ENCODE data around the gene LRP6. TPM values are rescaled to one million over a fixed set of nuclear protein-coding genes. Genes with fewer than 3 reads are reported as not detected.

The LRP6 gene
- total RNA-seq, 1 experiment from 2014 or later, result 28.1 TPM

DNA sequence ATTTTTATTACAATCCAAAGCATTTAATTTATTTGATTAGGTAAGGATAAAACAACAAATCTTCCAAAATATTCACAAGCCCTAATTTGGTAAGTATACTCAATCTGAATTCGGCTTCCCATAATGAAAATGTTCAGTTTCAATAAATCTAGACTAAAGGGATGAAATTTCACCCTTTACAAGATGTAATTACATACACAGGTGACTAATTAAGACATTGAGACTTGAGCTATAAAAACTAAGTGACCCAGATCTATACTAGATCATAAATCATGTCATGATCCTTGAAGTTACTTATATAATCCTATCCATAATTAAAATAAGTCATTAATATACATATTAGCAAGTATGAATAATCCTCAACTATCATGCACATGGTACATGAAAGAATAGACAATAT lies 36.6 kb downstream of the LRP6 start:
- H3K4me2 ChIP-seq (ENCODE audit: low read length), result no peak overlapping the region
- peaks cover 74% of the 10 kb centered on the region for H3K79me2 ChIP-seq (ENCODE audit: insufficient read depth, low read length)
- no peak overlapping the region for H3K27ac ChIP-seq (ENCODE audit: low read depth, low read length)
- no peaks in the 10 kb centered on the region for H4K20me1 ChIP-seq (ENCODE audit: insufficient read depth)
- intact Hi-C loops (cut with micrococcal nuclease), result no loop called here
- no peaks in the 10 kb centered on the region for H3K9me2 ChIP-seq (ENCODE audit: insufficient read depth)
- TF ChIP-seq, protein P1, sequence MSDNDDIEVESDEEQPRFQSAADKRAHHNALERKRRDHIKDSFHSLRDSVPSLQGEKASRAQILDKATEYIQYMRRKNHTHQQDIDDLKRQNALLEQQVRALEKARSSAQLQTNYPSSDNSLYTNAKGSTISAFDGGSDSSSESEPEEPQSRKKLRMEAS (IDR thresholded peaks at IDR 0.05), result no peak
- no peak for TF ChIP-seq SRF (IDR thresholded peaks at IDR 0.05; ENCODE audit: low read depth)
- H3K36me3 ChIP-seq (ENCODE audit: control insufficient read depth in 1 of 2, insufficient read depth in 2 of 2, low read length in 2 of 2), result no peaks in the 10 kb centered on the region
- POLR2A ChIA-PET, result no interaction called here
- H3K27me3 ChIP-seq (ENCODE audit: insufficient read depth, low read length), result no peaks in the 10 kb centered on the region
- no TSS peak for BruUV-seq (replicated peaks)
- no peak overlapping the region for H3K9ac ChIP-seq (ENCODE audit: low read length)
- no peak overlapping the region for H2AFZ ChIP-seq (ENCODE audit: low read depth, low read length, poor library complexity, severe bottlenecking)
- H3K4me3 ChIP-seq (replicated peaks in 1 of 2; ENCODE audit: low read depth in 1 of 2, low read length in 2 of 2), result no peak overlapping the region
- ATAC-seq (no peak), DNase-seq (ENCODE audit: low read depth, low spot score) (no peak)
- RAD21 ChIA-PET (ENCODE audit: low non-redundant PET in 1 of 2, low total read pairs in 2 of 2, uncharacterized antibody in 2 of 2, unreplicated experiment in 2 of 2), result no interaction called here
- no peaks in the 10 kb centered on the region for H3K9me3 ChIP-seq (ENCODE audit: control insufficient read depth in 1 of 2, insufficient read depth in 1 of 2, low read depth in 1 of 2, low read length in 2 of 2)
- no peaks in the 10 kb centered on the region for H3K4me1 ChIP-seq (ENCODE audit: control insufficient read depth in 1 of 2, insufficient read depth in 2 of 2, low read length in 2 of 2)
- CTCF ChIA-PET, result interaction anchor here (0.6 kb wide), 1 partner anchor 709 kb away, joined by 4 read pairs; no protein-coding TSS in a partner anchor

DNA sequence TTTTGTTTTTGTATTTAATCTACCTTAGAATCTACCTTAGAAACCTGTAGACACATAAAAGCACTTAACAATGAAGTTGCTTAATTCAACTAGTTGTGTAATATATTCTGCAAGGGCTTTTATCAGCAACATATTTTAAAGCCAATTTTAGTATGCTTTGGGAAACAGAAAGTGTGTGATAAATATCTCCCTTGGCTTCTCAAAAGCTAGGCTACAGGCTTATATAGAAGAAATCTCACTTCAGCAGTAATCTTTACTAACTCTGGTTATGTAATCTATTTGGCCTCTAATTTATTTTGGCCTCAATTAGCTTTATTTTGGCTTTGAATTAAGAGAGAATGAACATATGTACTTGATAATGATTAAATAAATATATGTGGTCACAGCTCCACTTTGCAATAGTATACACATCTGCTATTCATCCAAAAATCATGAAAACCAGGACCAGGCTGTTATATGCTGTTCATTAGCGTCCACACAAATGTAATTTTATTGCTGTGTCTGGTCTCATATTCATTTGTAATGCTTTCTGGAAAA lies 37.2 kb downstream of the LRP6 start:
- CTCF ChIA-PET, result interaction anchor here (0.6 kb wide), 1 partner anchor 708 kb away, joined by 4 read pairs; no protein-coding TSS in a partner anchor
- Histone ChIP-seq H3K9me3 (ENCODE audit: control insufficient read depth in 1 of 2, insufficient read depth in 1 of 2, low read depth in 1 of 2, low read length in 2 of 2) (no peaks in the 10 kb centered on the region), H3K27ac (ENCODE audit: low read depth, low read length) (no peak overlapping the region), H3K27me3 (ENCODE audit: insufficient read depth, low read length) (no peaks in the 10 kb centered on the region), H2AFZ (ENCODE audit: low read depth, low read length, poor library complexity, severe bottlenecking) (no peak overlapping the region), H3K4me2 (ENCODE audit: low read length) (no peak overlapping the region), H3K36me3 (ENCODE audit: control insufficient read depth in 1 of 2, insufficient read depth in 2 of 2, low read length in 2 of 2) (no peaks in the 10 kb centered on the region), H3K9ac (ENCODE audit: low read length) (no peak overlapping the region), H3K4me1 (ENCODE audit: control insufficient read depth in 1 of 2, insufficient read depth in 2 of 2, low read length in 2 of 2) (no peaks in the 10 kb centered on the region), H3K79me2 (ENCODE audit: insufficient read depth, low read length) (peaks cover 71% of the 10 kb centered on the region), H3K9me2 (ENCODE audit: insufficient read depth) (no peaks in the 10 kb centered on the region), H3K4me3 (replicated peaks in 1 of 2; ENCODE audit: low read depth in 1 of 2, low read length in 2 of 2) (no peak overlapping the region), H4K20me1 (ENCODE audit: insufficient read depth) (no peaks in the 10 kb centered on the region)
- TF ChIP-seq RAD21 (IDR thresholded peaks at IDR 0.05; ENCODE audit: low read depth) (no peak), EZH2phosphoT487 (IDR thresholded peaks at IDR 0.05; ENCODE audit: borderline replicate concordance) (no peak), SRF (IDR thresholded peaks at IDR 0.05; ENCODE audit: low read depth) (no peak), ELF1 (IDR thresholded peaks at IDR 0.05; ENCODE audit: borderline replicate concordance, low read depth) (no peak), YY1 (IDR thresholded peaks at IDR 0.05; ENCODE audit: extremely low read depth, insufficient replicate concordance, low read depth, low read length) (no peak), JUND (IDR thresholded peaks at IDR 0.05) (no peak), POLR2A (IDR thresholded peaks at IDR 0.05; ENCODE audit: borderline replicate concordance, extremely low read depth, insufficient read depth, insufficient read length) (no peak), FOSL1 (IDR thresholded peaks at IDR 0.05; ENCODE audit: low read depth) (no peak)
- TF ChIP-seq, protein P2, sequence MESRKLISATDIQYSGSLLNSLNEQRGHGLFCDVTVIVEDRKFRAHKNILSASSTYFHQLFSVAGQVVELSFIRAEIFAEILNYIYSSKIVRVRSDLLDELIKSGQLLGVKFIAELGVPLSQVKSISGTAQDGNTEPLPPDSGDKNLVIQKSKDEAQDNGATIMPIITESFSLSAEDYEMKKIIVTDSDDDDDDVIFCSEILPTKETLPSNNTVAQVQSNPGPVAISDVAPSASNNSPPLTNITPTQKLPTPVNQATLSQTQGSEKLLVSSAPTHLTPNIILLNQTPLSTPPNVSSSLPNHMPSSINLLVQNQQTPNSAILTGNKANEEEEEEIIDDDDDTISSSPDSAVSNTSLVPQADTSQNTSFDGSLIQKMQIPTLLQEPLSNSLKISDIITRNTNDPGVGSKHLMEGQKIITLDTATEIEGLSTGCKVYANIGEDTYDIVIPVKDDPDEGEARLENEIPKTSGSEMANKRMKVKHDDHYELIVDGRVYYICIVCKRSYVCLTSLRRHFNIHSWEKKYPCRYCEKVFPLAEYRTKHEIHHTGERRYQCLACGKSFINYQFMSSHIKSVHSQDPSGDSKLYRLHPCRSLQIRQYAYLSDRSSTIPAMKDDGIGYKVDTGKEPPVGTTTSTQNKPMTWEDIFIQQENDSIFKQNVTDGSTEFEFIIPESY (IDR thresholded peaks at IDR 0.05; ENCODE audit: extremely low read depth, insufficient replicate concordance, low read length), result no peak
- TF ChIP-seq, protein P3, sequence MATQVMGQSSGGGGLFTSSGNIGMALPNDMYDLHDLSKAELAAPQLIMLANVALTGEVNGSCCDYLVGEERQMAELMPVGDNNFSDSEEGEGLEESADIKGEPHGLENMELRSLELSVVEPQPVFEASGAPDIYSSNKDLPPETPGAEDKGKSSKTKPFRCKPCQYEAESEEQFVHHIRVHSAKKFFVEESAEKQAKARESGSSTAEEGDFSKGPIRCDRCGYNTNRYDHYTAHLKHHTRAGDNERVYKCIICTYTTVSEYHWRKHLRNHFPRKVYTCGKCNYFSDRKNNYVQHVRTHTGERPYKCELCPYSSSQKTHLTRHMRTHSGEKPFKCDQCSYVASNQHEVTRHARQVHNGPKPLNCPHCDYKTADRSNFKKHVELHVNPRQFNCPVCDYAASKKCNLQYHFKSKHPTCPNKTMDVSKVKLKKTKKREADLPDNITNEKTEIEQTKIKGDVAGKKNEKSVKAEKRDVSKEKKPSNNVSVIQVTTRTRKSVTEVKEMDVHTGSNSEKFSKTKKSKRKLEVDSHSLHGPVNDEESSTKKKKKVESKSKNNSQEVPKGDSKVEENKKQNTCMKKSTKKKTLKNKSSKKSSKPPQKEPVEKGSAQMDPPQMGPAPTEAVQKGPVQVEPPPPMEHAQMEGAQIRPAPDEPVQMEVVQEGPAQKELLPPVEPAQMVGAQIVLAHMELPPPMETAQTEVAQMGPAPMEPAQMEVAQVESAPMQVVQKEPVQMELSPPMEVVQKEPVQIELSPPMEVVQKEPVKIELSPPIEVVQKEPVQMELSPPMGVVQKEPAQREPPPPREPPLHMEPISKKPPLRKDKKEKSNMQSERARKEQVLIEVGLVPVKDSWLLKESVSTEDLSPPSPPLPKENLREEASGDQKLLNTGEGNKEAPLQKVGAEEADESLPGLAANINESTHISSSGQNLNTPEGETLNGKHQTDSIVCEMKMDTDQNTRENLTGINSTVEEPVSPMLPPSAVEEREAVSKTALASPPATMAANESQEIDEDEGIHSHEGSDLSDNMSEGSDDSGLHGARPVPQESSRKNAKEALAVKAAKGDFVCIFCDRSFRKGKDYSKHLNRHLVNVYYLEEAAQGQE (IDR thresholded peaks at IDR 0.05; ENCODE audit: low read depth), result no peak
- POLR2A ChIA-PET, result no interaction called here
- DNase-seq (ENCODE audit: low read depth, low spot score) (no peak), ATAC-seq (no peak)
- no TSS peak for BruUV-seq (replicated peaks)
- RAD21 ChIA-PET (ENCODE audit: low non-redundant PET in 1 of 2, low total read pairs in 2 of 2, uncharacterized antibody in 2 of 2, unreplicated experiment in 2 of 2), result no interaction called here
- intact Hi-C loops (cut with micrococcal nuclease), result no loop called here

All from HCT116 (cell line).